ENCODE data around the gene SSR1. TPM values are rescaled to one million over a fixed set of nuclear protein-coding genes. Genes with fewer than 3 reads are reported as not detected.

Gene SSR1
- total and polyA plus RNA-seq, 9 of the 15 experiments (the other 6 are each of a cell fraction or from before 2014, with no cell fraction given): 87.7 to 220 (median 144) TPM

GRCh38 chr6:7238900-7239589 is 74.0 kb downstream of the SSR1 start:
- ATAC-seq: peak; percentile 90
- peak overlapping the region in 1 of 2 experiments; percentile 18; a peak in 2 of 4 replicates for H3K9ac ChIP-seq (ENCODE audit: insufficient read depth in 1 of 2, low read depth in 2 of 2, low read length in 2 of 2)
- no peak overlapping the region for H3K4me2 ChIP-seq (ENCODE audit: insufficient read depth, low read length)
- ChIA-PET POLR2A (interaction anchor here (0.6 to 1.0 kb wide), 2 partner anchors 61 to 455 kb away, joined by 3 to 4 read pairs; no protein-coding TSS in a partner anchor), CTCF (ENCODE audit: low intra/inter-chr PET ratio) (interaction anchor here (0.5 to 1.7 kb wide), 4 partner anchors 377 to 562 kb away, joined by 4 to 11 read pairs (median 8); no protein-coding TSS in a partner anchor)
- 0 out of 2 replicates have a peak overlapping the region, but pooled peaks have one; percentile 6 for H2AFZ ChIP-seq (ENCODE audit: low read depth, low read length)
- H3K4me1 ChIP-seq (replicated peaks in 1 of 2; ENCODE audit: control insufficient read depth in 2 of 2, insufficient read depth in 2 of 2, low read length in 2 of 2): peaks cover 30 to 32% of the 10 kb centered on the region in 2 experiments
- peaks cover 83% of the 10 kb centered on the region for H3K79me2 ChIP-seq (ENCODE audit: control insufficient read depth, insufficient read depth, low read length)
- BruUV-seq (replicated peaks): no TSS peak
- H3K9me1 ChIP-seq (ENCODE audit: control insufficient read depth, insufficient read depth, low read length): peaks cover 2% of the 10 kb centered on the region
- H4K20me1 ChIP-seq (replicated peaks; ENCODE audit: control insufficient read depth, insufficient read depth, low read length): 0 out of 2 replicates have a peak, but pooled peaks cover 5% of the 10 kb centered on the region
- H3K9me3 ChIP-seq (replicated peaks; ENCODE audit: control insufficient read depth, insufficient read depth, low read depth, low read length): no peaks in the 10 kb centered on the region
- H3K27me3 ChIP-seq (ENCODE audit: control insufficient read depth in 2 of 2, insufficient read depth in 2 of 2, low read length in 2 of 2): no peaks in the 10 kb centered on the region
- peak; percentile 82 for FAIRE-seq
- intact Hi-C loops (cut with micrococcal nuclease): loop anchor here (5.0 to 10.0 kb wide), 2 partner anchors 132 to 224 kb away; partner anchors contain the start of gene RREB1
- peaks cover 90% of the 10 kb centered on the region for H3K36me3 ChIP-seq (ENCODE audit: control insufficient read depth, insufficient read depth, low read length)
- in situ Hi-C loops (cut with MboI): loop anchor here (25.0 kb wide), 1 partner anchor 552 kb away; no protein-coding TSS in a partner anchor
- H3K4me3 ChIP-seq: no peak overlapping the region
- H3K27ac ChIP-seq (ENCODE audit: extremely low read depth, low read depth, low read length): peak overlapping the region; percentile 5; the same call in 2 of the 3 replicates
- DNase-seq (ENCODE audit: extremely low read depth in 1 of 4, low spot score in 3 of 4): peak; percentile 86 to 95 (median 86)
- WGBS (ENCODE audit: insufficient coverage, low coverage, missing lambda C conversion rate): 44% methylated on average over 9 of the region's 10 CpGs
- TF ChIP-seq RUNX1 (IDR thresholded peaks at IDR 0.05; ENCODE audit: low read depth) (no peak), ASH1L (IDR thresholded peaks at IDR 0.05; ENCODE audit: borderline replicate concordance, low read depth, partially characterized antibody) (no peak), ZNF232 (CRISPR knock-in tag; IDR thresholded peaks at IDR 0.05) (no peak), KLF6 (CRISPR knock-in tag; IDR thresholded peaks at IDR 0.05; ENCODE audit: borderline replicate concordance) (no peak), USF1 (CRISPR knock-in tag; IDR thresholded peaks at IDR 0.05) (peak; percentile 86), NR3C1 (CRISPR knock-in tag; IDR thresholded peaks at IDR 0.05) (no peak), ZNF507 (tag; conservative IDR thresholded peaks at IDR 0.05) (no peak), ZBTB33 (CRISPR knock-in tag; IDR thresholded peaks at IDR 0.05) (peak; percentile 35; the same call in 1 of the 2 replicates), HDGF (IDR thresholded peaks at IDR 0.05) (no peak), NFXL1 (CRISPR knock-in tag; IDR thresholded peaks at IDR 0.05) (no peak), KAT8 (IDR thresholded peaks at IDR 0.05; ENCODE audit: low read depth) (no peak), NFRKB (IDR thresholded peaks at IDR 0.05; ENCODE audit: low read depth) (no peak), TAF7 (tag; IDR thresholded peaks at IDR 0.05) (no peak), SIX5 (IDR thresholded peaks at IDR 0.05; ENCODE audit: borderline replicate concordance in 1 of 2, insufficient read depth in 1 of 2, low read depth in 1 of 2, low read length in 2 of 2) (no peak), POLR2G (IDR thresholded peaks at IDR 0.05; ENCODE audit: low read depth, low read length) (peak; percentile 47; the same call in 1 of the 2 replicates), MEF2A (IDR thresholded peaks at IDR 0.05; ENCODE audit: control insufficient read depth, low read depth, low read length) (no peak), EP400 (IDR thresholded peaks at IDR 0.05) (peak; percentile 84), MAFK (IDR thresholded peaks at IDR 0.05; ENCODE audit: low read length) (no peak)
